ENCODE data around the gene CYSTM1.
A peak's percentile ranks its signal among the peaks of the same experiment; 100 is the strongest.

The CYSTM1 gene

GRCh38 chr5:140292212-140293036, 117.4 kb downstream of the CYSTM1 start:
- Histone ChIP-seq H3K4me2 (ENCODE audit: low read length) (peak overlapping the region; percentile 51), H4K20me1 (ENCODE audit: control insufficient read depth, insufficient read depth, low read depth, low read length) (no peaks in the 10 kb centered on the region), H3K4me1 (ENCODE audit: control insufficient read depth, low read length) (peaks cover 46% of the 10 kb centered on the region)

More at GRCh38 chr5:140292212-140293036, 117.4 kb downstream of the CYSTM1 start:
- Histone ChIP-seq H3K36me3 (ENCODE audit: control insufficient read depth, low read length) (peaks cover 11% of the 10 kb centered on the region), H3K4me3 (ENCODE audit: low read length) (0 out of 2 replicates have a peak overlapping the region, but pooled peaks have one; percentile 6), H3K9me2 (replicated peaks; ENCODE audit: control insufficient read depth, low read length) (no peaks in the 10 kb centered on the region), H3K79me2 (ENCODE audit: control insufficient read depth, low read length) (peaks cover 82% of the 10 kb centered on the region), H3K27ac (ENCODE audit: low read depth, low read length) (peak overlapping the region; percentile 47), H3F3A (ENCODE audit: control insufficient read depth, insufficient read depth) (peaks cover 5% of the 10 kb centered on the region; the same call in 1 of the 2 replicates), H3K27me3 (ENCODE audit: control insufficient read depth, low read length) (no peaks in the 10 kb centered on the region), H3K9me3 (ENCODE audit: control insufficient read depth, insufficient read depth, low read length) (no peaks in the 10 kb centered on the region)
- TF ChIP-seq EZH2phosphoT487 (IDR thresholded peaks at IDR 0.05; ENCODE audit: borderline replicate concordance, low read length): no peak
- TF ChIP-seq CTCF (IDR thresholded peaks at IDR 0.05; ENCODE audit: low read depth, low read length, poor library complexity, severe bottlenecking): no peak

Data from DOHH2 (cell line).